SK-N-SH treated with all-trans-retinoic acid at 6 μM for 48 hours (cell line): ENCODE data around the gene PKD1.

Experiments
- RARB ChIP-seq: fragments of 250-450 bp; sonication (Bioruptor Pico); IDR thresholded peaks from 2 replicates; pipeline ENCODE4 v1.8.0; 2021; ENCODE audit warnings: mild to moderate bottlenecking, moderate library complexity
- TCF4 ChIP-seq: fragments of 250-450 bp; sonication (Bioruptor Pico); IDR thresholded peaks from 2 replicates; pipeline ENCODE4 v1.8.0; 2021; ENCODE audit warnings: mild to moderate bottlenecking, moderate library complexity, borderline replicate concordance

DNA sequence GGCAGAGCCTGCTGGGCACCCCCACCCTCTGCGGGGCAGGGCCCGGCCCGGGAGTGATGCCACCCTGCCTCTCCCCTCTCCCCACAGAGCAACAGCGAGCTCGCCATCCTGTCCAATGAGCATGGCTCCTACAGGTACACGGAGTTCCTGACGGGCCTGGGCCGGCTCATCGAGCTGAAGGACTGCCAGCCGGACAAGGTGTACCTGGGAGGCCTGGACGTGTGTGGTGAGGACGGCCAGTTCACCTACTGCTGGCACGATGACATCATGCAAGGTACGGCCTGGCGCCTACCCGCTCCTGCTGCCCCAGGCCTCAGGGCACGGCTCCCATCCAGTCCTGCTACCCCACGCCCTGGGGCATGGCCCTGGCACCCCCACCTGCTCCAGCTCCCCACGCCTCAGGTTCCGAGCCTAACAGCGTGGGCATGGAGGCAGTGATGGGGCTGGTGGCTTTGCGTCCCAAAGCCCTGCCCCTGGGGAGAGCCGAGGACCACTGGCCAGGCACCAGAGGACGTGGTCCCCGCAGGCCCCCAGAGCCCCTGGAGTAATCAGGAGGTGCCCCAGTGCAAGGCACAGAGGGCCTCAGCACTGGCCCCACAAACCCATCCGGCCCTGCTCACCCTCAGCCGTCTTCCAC lies 49.5 kb downstream of the PKD1 start:
- TF ChIP-seq TCF4 (CRISPR knock-in tag) (no peak), RARB (CRISPR knock-in tag) (no peak)
